Endothelial cell (in vitro differentiated cells): ENCODE results near the gene SGPL1. TPM values are rescaled to one million over a fixed set of nuclear protein-coding genes. Genes with fewer than 3 reads are reported as not detected.

Experiments used
- DNase-seq: peaks from one replicate; pipeline ENCODE4 v3.0.0; 2021; ENCODE audit warnings: low spot score
- H3K27ac Mint-ChIP-seq: one replicate; pipeline ENCODE4 v1.8.0; 2021; ENCODE audit warnings: mixed read lengths, inconsistent platforms; ENCODE audit not compliant: unreplicated experiment
- H3K27me3 Mint-ChIP-seq: one replicate; pipeline ENCODE4 v1.8.0; 2021; ENCODE audit warnings: mild to moderate bottlenecking, moderate library complexity, mixed read lengths, inconsistent platforms; ENCODE audit not compliant: unreplicated experiment
- H3K36me3 Mint-ChIP-seq: one replicate; pipeline ENCODE4 v1.8.0; 2021; ENCODE audit warnings: mild to moderate bottlenecking, low read depth, mixed read lengths, inconsistent platforms; ENCODE audit not compliant: unreplicated experiment
- H3K4me1 Mint-ChIP-seq: one replicate; pipeline ENCODE4 v1.8.0; 2021; ENCODE audit warnings: mild to moderate bottlenecking, mixed read lengths, inconsistent platforms; ENCODE audit not compliant: unreplicated experiment
- H3K4me3 Mint-ChIP-seq: one replicate; pipeline ENCODE4 v1.8.0; 2021; ENCODE audit warnings: mild to moderate bottlenecking, mixed read lengths, inconsistent platforms; ENCODE audit not compliant: unreplicated experiment
- H3K9me3 Mint-ChIP-seq: one replicate; pipeline ENCODE4 v1.8.0; 2021; ENCODE audit warnings: mixed read lengths, inconsistent platforms; ENCODE audit not compliant: unreplicated experiment
- CTCF ChIP-seq: fragments of 200-600 bp; sonication (generic); IDR thresholded peaks from one replicate; pipeline ENCODE4 v1.5.0; 2021; ENCODE audit warnings: antibody characterized with exemption; ENCODE audit not compliant: unreplicated experiment
- total RNA-seq: library from RNA; stranded (reverse); fragmentation: NEBNext Ultra II Directional; extraction: Animal tissue kit (Norgen Biotek cat#: 25700); gene quantifications from one replicate; pipeline ENCODE4 v1.2.1, GENCODE V29; 2021; ENCODE audit not compliant: unreplicated experiment

Gene SGPL1
- total RNA-seq, 1 donor from 2014 or later, result 59.0 TPM

- DNase-seq, result no peak
- Mint-ChIP-seq H3K9me3 (no peaks in the 10 kb centered on the region), H3K27me3 (no peaks in the 10 kb centered on the region), H3K36me3 (peaks cover 17% of the 10 kb centered on the region), H3K4me1 (peaks cover 25% of the 10 kb centered on the region), H3K4me3 (no peak overlapping the region), H3K27ac (no peak overlapping the region)
- TF ChIP-seq CTCF, result no peak
Observed at GRCh38 chr10:70834021-70834420, 18.3 kb downstream of the SGPL1 start.

GRCh38 chr10:70834441-70835151 is 18.8 kb downstream of the SGPL1 start:
- Mint-ChIP-seq H3K4me3 (no peak overlapping the region), H3K4me1 (peaks cover 22% of the 10 kb centered on the region), H3K27ac (no peak overlapping the region), H3K27me3 (no peaks in the 10 kb centered on the region), H3K36me3 (peaks cover 17% of the 10 kb centered on the region), H3K9me3 (no peaks in the 10 kb centered on the region)
- no peak for TF ChIP-seq CTCF
- DNase-seq, result no peak

- Mint-ChIP-seq H3K27me3 (no peaks in the 10 kb centered on the region), H3K4me1 (peaks cover 16% of the 10 kb centered on the region)
Observed at GRCh38 chr10:70836319-70836718, 20.6 kb downstream of the SGPL1 start.

GRCh38 chr10:70837660-70838059 is 21.9 kb downstream of the SGPL1 start:
- no peak overlapping the region for H3K27ac Mint-ChIP-seq
- H3K4me3 Mint-ChIP-seq, result no peak overlapping the region
- TF ChIP-seq CTCF, result no peak
- H3K27me3 Mint-ChIP-seq, result no peaks in the 10 kb centered on the region
- H3K4me1 Mint-ChIP-seq, result peaks cover 16% of the 10 kb centered on the region
- H3K36me3 Mint-ChIP-seq, result peaks cover 17% of the 10 kb centered on the region
- DNase-seq, result no peak
- no peaks in the 10 kb centered on the region for H3K9me3 Mint-ChIP-seq

More at GRCh38 chr10:70836319-70836718, 20.6 kb downstream of the SGPL1 start:
- H3K9me3 Mint-ChIP-seq, result no peaks in the 10 kb centered on the region
- peaks cover 12% of the 10 kb centered on the region for H3K36me3 Mint-ChIP-seq
- DNase-seq, result no peak
- H3K27ac Mint-ChIP-seq, result peak overlapping the region; percentile 22
- TF ChIP-seq CTCF, result no peak
- H3K4me3 Mint-ChIP-seq, result peak overlapping the region; percentile 26

DNA sequence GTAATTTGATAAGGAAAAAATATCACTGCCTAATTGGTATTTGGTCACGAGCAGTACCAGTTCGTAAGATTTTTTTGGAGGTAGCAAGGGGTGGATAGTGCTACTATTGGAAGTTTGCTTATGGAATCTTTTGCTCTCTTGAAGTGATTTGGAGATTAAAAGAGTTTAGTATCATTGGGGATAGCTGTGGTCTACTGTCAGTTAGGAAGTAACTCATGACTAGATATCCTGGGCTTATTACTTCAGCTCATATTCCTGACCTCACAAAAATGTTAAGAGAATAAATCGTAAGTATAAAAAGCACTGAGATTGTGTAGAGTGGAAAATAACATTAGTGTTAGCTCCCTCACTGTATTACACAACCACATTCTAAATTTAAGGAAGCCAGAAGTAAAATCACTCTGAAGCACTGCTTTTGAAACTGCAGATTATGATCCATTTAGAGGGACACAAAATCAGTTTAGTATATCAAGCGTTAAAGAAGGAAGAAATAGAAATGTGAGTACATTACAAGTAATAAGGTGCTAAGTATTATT is 22.6 kb downstream of the SGPL1 start:
- Mint-ChIP-seq H3K27ac (no peak overlapping the region), H3K36me3 (peaks cover 17% of the 10 kb centered on the region)
- no peak for DNase-seq

More for the DNA sequence above, 22.6 kb downstream of the SGPL1 start:
- Mint-ChIP-seq H3K4me1 (peaks cover 9% of the 10 kb centered on the region), H3K27me3 (no peaks in the 10 kb centered on the region), H3K9me3 (no peaks in the 10 kb centered on the region), H3K4me3 (no peak overlapping the region)
- no peak for TF ChIP-seq CTCF
